HepG2 (cell line): ENCODE data around the gene PLXDC2. TPM values are rescaled to one million over a fixed set of nuclear protein-coding genes. Genes with fewer than 3 reads are reported as not detected.
"Not testable (repeated sequence)": the region's sequence is repeated elsewhere in the genome, so short reads cannot be mapped to it uniquely, and the experiment has no call there.

Experiments used
- ATAC-seq: fragments of 200-7000 bp; cut with Tn5 transposase; 3 replicates; pipeline ENCODE4 v1.9.1; 2020; ENCODE audit warnings: mild to moderate bottlenecking, moderate library complexity
- BruUV-seq: library from RNA; stranded (reverse); fragments of 400-500 nt; replicated peaks from 2 replicates; lab custom pipeline; 2021; lab: Mats Ljungman, UMichigan
- CTCF ChIA-PET: fragments of 300-600 bp; formaldehyde crosslinking; extraction: SDS; loops from one replicate; lab custom pipeline; 2021; ENCODE audit warnings: low total read pairs, inconsistent platforms, low intra/inter-chr PET ratio; lab: Yijun Ruan, JAX
- POLR2A ChIA-PET: fragments of 350-600 bp; sonication (Branson Sonifier 250); formaldehyde crosslinking; loops from one replicate; lab custom pipeline; 2020; ENCODE audit warnings: antibody characterized with exemption, inconsistent platforms; lab: Yijun Ruan, JAX
- DNase-seq: peaks from one replicate; pipeline ENCODE4 v3.0.0-alpha.2; 2015; ENCODE audit warnings: low spot score
- FAIRE-seq: peaks from 3 replicates; lab custom pipeline; 2011; peaks lifted over from hg19 to GRCh38; lab: Jason Lieb, UNC
- H2AFZ ChIP-seq: one replicate; pipeline ENCODE4 v1.6.1; 2011; ENCODE audit warnings: low read length, inconsistent platforms
- H3K27ac ChIP-seq: fragments of 300-600 bp; 3 replicates; pipeline ENCODE4 v1.8.0; 2011; ENCODE audit warnings: mixed run types, mild to moderate bottlenecking, mixed read lengths, low read length, inconsistent platforms; ENCODE audit not compliant: insufficient read depth; ENCODE audit errors: extremely low read length
- H3K27me3 ChIP-seq, 2 experiments: fragments of 200-600 bp in 1 of 2; 2 replicates in 1 of 2; 3 replicates in 1 of 2; pipeline versions ENCODE4 v1.6.0 to v1.8.0; 2011; ENCODE audit warnings: low read length in 2 of 2, mild to moderate bottlenecking in 2 of 2, moderate library complexity in 2 of 2, inconsistent platforms in 1 of 2; ENCODE audit not compliant: insufficient read depth in 2 of 2, control insufficient read depth in 1 of 2
- H3K36me3 ChIP-seq, 2 experiments: fragments of 200-600 bp in 1 of 2; replicated peaks in 1 of 2; 2 replicates in 1 of 2; 3 replicates in 1 of 2; pipeline versions ENCODE4 v1.5.1 to v1.8.0; 2011; ENCODE audit warnings: low read length in 2 of 2, inconsistent platforms in 1 of 2; ENCODE audit not compliant: insufficient read depth in 2 of 2, control insufficient read depth in 1 of 2
- H3K4me1 ChIP-seq: 2 replicates; pipeline ENCODE4 v1.5.1; 2012; ENCODE audit warnings: low read length, inconsistent platforms; ENCODE audit not compliant: insufficient read depth
- H3K4me2 ChIP-seq: 2 replicates; pipeline ENCODE4 v1.6.0; 2011; ENCODE audit warnings: low read depth, low read length, inconsistent platforms
- H3K4me3 ChIP-seq, 3 experiments: fragments of 200-600 bp in 1 of 3; sonication (generic), shearing (Covaris generic) in 1 of 3; replicated peaks in 1 of 3; 2 replicates each; pipeline ENCODE4 v1.5.1; 2011 to 2016; ENCODE audit warnings: low read length in 3 of 3, inconsistent platforms in 2 of 3, low read depth in 2 of 3, mild to moderate bottlenecking in 2 of 3, control low read depth in 1 of 3, mixed read lengths in 1 of 3; ENCODE audit not compliant: insufficient read depth in 1 of 3
- H3K79me2 ChIP-seq: one replicate; pipeline ENCODE4 v1.6.1; 2011; ENCODE audit warnings: low read length, inconsistent platforms; ENCODE audit not compliant: insufficient read depth
- H3K9ac ChIP-seq: 2 replicates; pipeline ENCODE4 v1.6.0; 2011; ENCODE audit warnings: mild to moderate bottlenecking, low read depth, low read length, inconsistent platforms; ENCODE audit not compliant: insufficient read depth
- H3K9me3 ChIP-seq: 2 replicates; pipeline ENCODE4 v1.5.1; 2012; ENCODE audit warnings: mild to moderate bottlenecking, low read length
- H4K20me1 ChIP-seq: 2 replicates; pipeline ENCODE4 v1.6.0; 2011; ENCODE audit warnings: inconsistent platforms, mild to moderate bottlenecking, low read length, moderate library complexity; ENCODE audit not compliant: insufficient read depth
- NAIF1 ChIP-seq: sonication (generic); formaldehyde crosslinking; IDR thresholded peaks from 2 replicates; pipeline ENCODE4 v1.5.0; 2020; ENCODE audit warnings: mild to moderate bottlenecking, missing genetic modification reagents, borderline replicate concordance
- PRPF4 ChIP-seq: fragments of 200-400 bp; formaldehyde crosslinking; IDR thresholded peaks from 2 replicates; pipeline ENCODE4 v1.6.1; 2016; ENCODE audit warnings: low read length, low read depth; ENCODE audit not compliant: poor library complexity, severe bottlenecking
- SCMH1 ChIP-seq: sonication (generic); formaldehyde crosslinking; IDR thresholded peaks from 2 replicates; pipeline ENCODE4 v1.9.0; 2021; ENCODE audit warnings: missing genetic modification reagents, mild to moderate bottlenecking, borderline replicate concordance
- ZNF816 ChIP-seq: sonication (generic); formaldehyde crosslinking; IDR thresholded peaks from 2 replicates; pipeline ENCODE4 v1.8.0; 2022; ENCODE audit warnings: missing genetic modification reagents, mild to moderate bottlenecking, borderline replicate concordance
- WGBS: methylation state at CpG from one replicate; pipeline ENCODE4 v1.1.6; 2017; ENCODE audit warnings: low lambda C conversion rate; 5-methylcytosine and 5-hydroxymethylcytosine counted together
- in situ Hi-C: cut with HindIII; loops from 2 replicates; pipeline ENCODE4 v1.10.0; 2017; ENCODE audit warnings: low pct_unique_long_range_greater_than_20kb; ENCODE audit not compliant: extremely low pct_ligation_motif_present
- intact Hi-C: fragments of 100-400 bp; cut with micrococcal nuclease; formaldehyde crosslinking; loops from one replicate; pipeline ENCODE4 v1.10.0; 2022; ENCODE audit not compliant: unreplicated experiment
- polyA plus RNA-seq, 8 experiments: library from polyadenylated mRNA; depleted of rRNA in 3 of 8; stranded (reverse) in 7 of 8; unstranded in 1 of 8; fragments of >200 nt; fragmentation: Illumina TruSeq in 4 of 8; extraction: Trizol in 4 of 8; gene quantifications; 2 replicates each; pipeline versions ENCODE4 v1.2.1 to v1.2.3, GENCODE V29; 2011 to 2016; ENCODE audit warnings: low read depth in 4 of 8, missing spikeins in 1 of 8, mixed read lengths in 1 of 8; ENCODE audit not compliant: insufficient read depth in 1 of 8
- total RNA-seq, 5 experiments: library from RNA; depleted of rRNA; stranded (reverse); fragments of >200 nt; fragmentation: Illumina TruSeq; extraction: Trizol; gene quantifications; 2 replicates each; pipeline ENCODE4 v1.2.3, GENCODE V29; 2016; ENCODE audit warnings: low read depth in 1 of 5
- TF ChIP-seq, protein P1 (sequence below): sonication (generic); formaldehyde crosslinking; IDR thresholded peaks from 2 replicates; pipeline ENCODE4 v1.5.0; 2020; ENCODE audit warnings: missing genetic modification reagents
- TF ChIP-seq, protein P2 (sequence below): sonication (generic); formaldehyde crosslinking; IDR thresholded peaks from 2 replicates; pipeline ENCODE4 v1.8.1; 2023; ENCODE audit warnings: missing genetic modification reagents, inconsistent platforms, borderline replicate concordance
- TF ChIP-seq, protein P3 (sequence below): sonication (generic); formaldehyde crosslinking; IDR thresholded peaks from 2 replicates; pipeline ENCODE4 v1.9.0; 2021; ENCODE audit warnings: missing genetic modification reagents, borderline replicate concordance
- TF ChIP-seq, protein P4 (sequence below): sonication (generic); formaldehyde crosslinking; IDR thresholded peaks from 2 replicates; pipeline ENCODE4 v1.8.1; 2022; ENCODE audit warnings: low read depth, mild to moderate bottlenecking, missing genetic modification reagents

Gene PLXDC2
- total and polyA plus RNA-seq, 2 of the 13 experiments (the other 11 are each of a cell fraction or from before 2014, with no cell fraction given) = 2.1 to 2.4 TPM

DNA sequence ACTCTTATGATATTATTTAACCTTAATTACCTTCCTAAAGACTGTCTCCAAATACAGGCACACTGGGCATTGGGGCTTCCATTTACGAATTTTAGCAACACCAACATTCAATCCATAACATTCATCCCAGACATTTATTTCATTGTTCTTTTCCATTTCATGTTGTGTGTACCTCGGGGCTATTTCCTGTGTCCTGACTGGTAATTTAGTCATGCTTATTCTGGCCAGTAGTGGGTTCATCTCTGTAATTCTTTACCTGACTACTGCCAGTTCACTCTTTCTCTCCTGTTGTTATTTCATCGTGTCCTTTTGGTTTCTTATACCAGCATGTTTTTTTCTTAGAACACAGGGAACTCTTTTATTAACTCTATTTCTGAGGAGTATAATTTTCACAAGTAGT is 225.7 kb downstream of the PLXDC2 start (continued):
- TF ChIP-seq, protein P1, sequence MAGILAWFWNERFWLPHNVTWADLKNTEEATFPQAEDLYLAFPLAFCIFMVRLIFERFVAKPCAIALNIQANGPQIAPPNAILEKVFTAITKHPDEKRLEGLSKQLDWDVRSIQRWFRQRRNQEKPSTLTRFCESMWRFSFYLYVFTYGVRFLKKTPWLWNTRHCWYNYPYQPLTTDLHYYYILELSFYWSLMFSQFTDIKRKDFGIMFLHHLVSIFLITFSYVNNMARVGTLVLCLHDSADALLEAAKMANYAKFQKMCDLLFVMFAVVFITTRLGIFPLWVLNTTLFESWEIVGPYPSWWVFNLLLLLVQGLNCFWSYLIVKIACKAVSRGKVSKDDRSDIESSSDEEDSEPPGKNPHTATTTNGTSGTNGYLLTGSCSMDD = no peak
- no peak for TF ChIP-seq PRPF4
- TF ChIP-seq, all 625 proteins: peak for 0

DNA sequence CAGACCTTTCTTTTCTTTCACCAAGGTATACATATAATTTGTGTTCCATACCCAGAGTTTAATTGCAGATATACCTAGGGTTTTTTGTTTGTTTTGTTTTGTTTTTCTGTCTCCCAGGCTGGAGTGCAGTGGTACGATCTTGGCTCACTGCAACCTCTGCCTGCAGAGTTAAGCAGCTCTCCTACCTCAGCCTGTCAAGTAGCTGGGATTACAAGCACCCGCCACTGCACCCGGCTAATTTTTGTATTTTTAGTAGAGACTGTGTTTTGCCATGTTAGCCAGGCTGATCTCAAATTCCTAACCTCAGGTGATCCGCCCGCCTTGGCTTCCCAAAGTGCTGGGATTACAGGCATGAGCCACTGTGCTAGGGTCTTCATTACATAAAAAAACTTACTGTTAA is 228.9 kb downstream of the PLXDC2 start:
- H3K4me3 ChIP-seq, H3K79me2 ChIP-seq, H4K20me1 ChIP-seq, ATAC-seq, intact Hi-C loops, H3K4me2 ChIP-seq, H3K9ac ChIP-seq, H3K4me1 ChIP-seq, in situ Hi-C loops, DNase-seq, POLR2A ChIA-PET, H3K27ac ChIP-seq, FAIRE-seq, H3K27me3 ChIP-seq, CTCF ChIA-PET, H2AFZ ChIP-seq, H3K36me3 ChIP-seq, BruUV-seq: not testable (repeated sequence)
- H3K9me3 ChIP-seq = peaks cover 29% of the 10 kb centered on the region
- WGBS = 40% methylated on average over 5 of the region's 5 CpGs

DNA sequence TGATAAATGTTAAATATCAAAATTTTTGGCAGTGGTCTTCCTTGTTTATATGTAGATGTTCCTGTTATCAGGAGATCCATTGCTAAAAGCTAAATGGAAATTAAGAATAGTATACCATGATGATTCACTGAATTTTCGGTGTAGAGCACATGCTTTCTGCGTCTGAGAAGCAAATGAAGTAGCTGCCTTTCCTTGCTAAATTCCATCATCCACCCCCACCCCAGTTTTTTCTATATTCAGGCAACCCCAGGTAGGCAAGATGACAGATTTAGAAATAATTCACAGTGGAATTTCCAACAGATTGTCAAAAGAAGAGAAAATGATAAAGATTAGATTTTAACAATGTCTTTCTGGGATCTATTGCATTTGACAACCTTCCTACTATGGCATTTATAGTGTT is 231.9 kb downstream of the PLXDC2 start:
- no peak for DNase-seq
- Histone ChIP-seq H3K4me1 (no peaks in the 10 kb centered on the region), H2AFZ (no peak overlapping the region), H3K9ac (no peak overlapping the region), H3K9me3 (peaks cover 29% of the 10 kb centered on the region), H3K36me3 (no peaks in the 10 kb centered on the region), H3K27me3 (no peaks in the 10 kb centered on the region), H3K27ac (no peak overlapping the region), H3K4me2 (no peak overlapping the region), H4K20me1 (no peaks in the 10 kb centered on the region), H3K4me3 (no peak overlapping the region), H3K79me2 (no peaks in the 10 kb centered on the region)
- intact Hi-C loops = no loop called here
- 35% methylated on average over 2 of the region's 2 CpGs for WGBS
- BruUV-seq = no TSS peak
- ChIA-PET CTCF (no interaction called here), POLR2A (no interaction called here)
- FAIRE-seq = no peak
- in situ Hi-C loops = no loop called here
- ATAC-seq = no peak
- TF ChIP-seq, protein P2, sequence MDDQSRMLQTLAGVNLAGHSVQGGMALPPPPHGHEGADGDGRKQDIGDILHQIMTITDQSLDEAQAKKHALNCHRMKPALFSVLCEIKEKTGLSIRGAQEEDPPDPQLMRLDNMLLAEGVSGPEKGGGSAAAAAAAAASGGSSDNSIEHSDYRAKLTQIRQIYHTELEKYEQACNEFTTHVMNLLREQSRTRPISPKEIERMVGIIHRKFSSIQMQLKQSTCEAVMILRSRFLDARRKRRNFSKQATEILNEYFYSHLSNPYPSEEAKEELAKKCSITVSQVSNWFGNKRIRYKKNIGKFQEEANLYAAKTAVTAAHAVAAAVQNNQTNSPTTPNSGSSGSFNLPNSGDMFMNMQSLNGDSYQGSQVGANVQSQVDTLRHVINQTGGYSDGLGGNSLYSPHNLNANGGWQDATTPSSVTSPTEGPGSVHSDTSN (CRISPR knock-in tag) = no peak
- TF ChIP-seq, protein P3, sequence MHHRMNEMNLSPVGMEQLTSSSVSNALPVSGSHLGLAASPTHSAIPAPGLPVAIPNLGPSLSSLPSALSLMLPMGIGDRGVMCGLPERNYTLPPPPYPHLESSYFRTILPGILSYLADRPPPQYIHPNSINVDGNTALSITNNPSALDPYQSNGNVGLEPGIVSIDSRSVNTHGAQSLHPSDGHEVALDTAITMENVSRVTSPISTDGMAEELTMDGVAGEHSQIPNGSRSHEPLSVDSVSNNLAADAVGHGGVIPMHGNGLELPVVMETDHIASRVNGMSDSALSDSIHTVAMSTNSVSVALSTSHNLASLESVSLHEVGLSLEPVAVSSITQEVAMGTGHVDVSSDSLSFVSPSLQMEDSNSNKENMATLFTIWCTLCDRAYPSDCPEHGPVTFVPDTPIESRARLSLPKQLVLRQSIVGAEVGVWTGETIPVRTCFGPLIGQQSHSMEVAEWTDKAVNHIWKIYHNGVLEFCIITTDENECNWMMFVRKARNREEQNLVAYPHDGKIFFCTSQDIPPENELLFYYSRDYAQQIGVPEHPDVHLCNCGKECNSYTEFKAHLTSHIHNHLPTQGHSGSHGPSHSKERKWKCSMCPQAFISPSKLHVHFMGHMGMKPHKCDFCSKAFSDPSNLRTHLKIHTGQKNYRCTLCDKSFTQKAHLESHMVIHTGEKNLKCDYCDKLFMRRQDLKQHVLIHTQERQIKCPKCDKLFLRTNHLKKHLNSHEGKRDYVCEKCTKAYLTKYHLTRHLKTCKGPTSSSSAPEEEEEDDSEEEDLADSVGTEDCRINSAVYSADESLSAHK (CRISPR knock-in tag) = no peak
- no peak for TF ChIP-seq ZNF816 (CRISPR knock-in tag)
- TF ChIP-seq SCMH1 (CRISPR knock-in tag) = no peak
- TF ChIP-seq, protein P4, sequence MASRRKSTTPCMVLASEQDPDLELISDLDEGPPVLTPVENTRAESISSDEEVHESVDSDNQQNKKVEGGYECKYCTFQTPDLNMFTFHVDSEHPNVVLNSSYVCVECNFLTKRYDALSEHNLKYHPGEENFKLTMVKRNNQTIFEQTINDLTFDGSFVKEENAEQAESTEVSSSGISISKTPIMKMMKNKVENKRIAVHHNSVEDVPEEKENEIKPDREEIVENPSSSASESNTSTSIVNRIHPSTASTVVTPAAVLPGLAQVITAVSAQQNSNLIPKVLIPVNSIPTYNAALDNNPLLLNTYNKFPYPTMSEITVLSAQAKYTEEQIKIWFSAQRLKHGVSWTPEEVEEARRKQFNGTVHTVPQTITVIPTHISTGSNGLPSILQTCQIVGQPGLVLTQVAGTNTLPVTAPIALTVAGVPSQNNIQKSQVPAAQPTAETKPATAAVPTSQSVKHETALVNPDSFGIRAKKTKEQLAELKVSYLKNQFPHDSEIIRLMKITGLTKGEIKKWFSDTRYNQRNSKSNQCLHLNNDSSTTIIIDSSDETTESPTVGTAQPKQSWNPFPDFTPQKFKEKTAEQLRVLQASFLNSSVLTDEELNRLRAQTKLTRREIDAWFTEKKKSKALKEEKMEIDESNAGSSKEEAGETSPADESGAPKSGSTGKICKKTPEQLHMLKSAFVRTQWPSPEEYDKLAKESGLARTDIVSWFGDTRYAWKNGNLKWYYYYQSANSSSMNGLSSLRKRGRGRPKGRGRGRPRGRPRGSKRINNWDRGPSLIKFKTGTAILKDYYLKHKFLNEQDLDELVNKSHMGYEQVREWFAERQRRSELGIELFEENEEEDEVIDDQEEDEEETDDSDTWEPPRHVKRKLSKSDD (CRISPR knock-in tag) = no peak
- TF ChIP-seq NAIF1 = no peak
